GM18951 (cell line): ENCODE measurements around the gene MAP3K21.

Experiments used
- POLR2A ChIP-seq: IDR thresholded peaks from 4 replicates; pipeline ENCODE4 v1.6.1; 2011; ENCODE audit warnings: mild to moderate bottlenecking; ENCODE audit not compliant: insufficient read length, insufficient read depth; ENCODE audit errors: extremely low read depth
- in situ Hi-C: fragments of 300-500 bp; cut with MboI; formaldehyde crosslinking; loops from one replicate; pipeline ENCODE4 v1.12.0; 2022; ENCODE audit warnings: low sequenced_read_pairs, mixed read lengths, inconsistent platforms; ENCODE audit not compliant: unreplicated experiment

The MAP3K21 gene

DNA sequence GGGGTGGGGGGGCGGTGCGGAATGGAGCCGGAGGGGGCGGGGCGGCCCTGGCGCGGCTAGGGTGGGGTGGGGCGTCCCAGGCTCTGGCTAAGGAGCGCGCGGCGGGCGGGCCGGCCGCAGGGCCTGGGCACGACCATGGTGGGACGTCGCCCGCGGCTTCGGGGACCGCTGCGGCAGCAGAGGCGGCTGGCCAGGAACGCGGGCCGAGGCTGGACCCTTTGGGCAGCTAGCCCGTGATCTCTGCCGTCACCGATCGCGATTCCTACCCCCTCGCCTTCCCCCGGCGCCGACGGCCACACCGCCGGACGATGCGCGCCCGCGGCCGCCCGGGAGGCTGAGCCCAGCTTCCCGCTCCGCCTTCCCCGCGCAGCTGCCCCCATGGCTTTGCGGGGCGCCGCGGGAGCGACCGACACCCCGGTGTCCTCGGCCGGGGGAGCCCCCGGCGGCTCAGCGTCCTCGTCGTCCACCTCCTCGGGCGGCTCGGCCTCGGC lies at the start of gene MAP3K21:
TSS of gene MAP3K21 (plus strand) at position 74 of the 491 bp plus-strand sequence. CDS start at position 379, 305 bp downstream.
- in situ Hi-C loops, result no loop called here
- TF ChIP-seq POLR2A, result no peak

DNA sequence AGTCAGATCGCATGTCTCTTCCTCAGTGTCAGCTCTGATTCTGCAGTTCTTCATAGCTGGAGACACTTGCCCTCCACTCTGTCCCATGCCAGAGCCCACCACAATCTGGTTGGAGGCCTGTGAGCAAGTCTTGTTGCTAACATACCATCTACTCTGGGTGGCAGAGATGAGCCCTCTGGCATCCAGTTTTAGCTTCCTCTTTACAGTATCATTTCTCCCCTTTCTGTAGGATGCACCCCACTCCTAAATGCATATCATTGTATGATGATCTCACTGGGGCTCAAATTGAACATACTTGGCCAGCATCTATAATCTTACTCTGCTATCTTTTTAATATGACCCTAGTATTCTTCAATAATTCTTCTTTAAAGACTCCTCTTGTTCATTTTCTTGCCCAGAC lies 48.9 kb upstream of the MAP3K21 start:
- in situ Hi-C loops, result no loop called here
- TF ChIP-seq POLR2A, result no peak

DNA sequence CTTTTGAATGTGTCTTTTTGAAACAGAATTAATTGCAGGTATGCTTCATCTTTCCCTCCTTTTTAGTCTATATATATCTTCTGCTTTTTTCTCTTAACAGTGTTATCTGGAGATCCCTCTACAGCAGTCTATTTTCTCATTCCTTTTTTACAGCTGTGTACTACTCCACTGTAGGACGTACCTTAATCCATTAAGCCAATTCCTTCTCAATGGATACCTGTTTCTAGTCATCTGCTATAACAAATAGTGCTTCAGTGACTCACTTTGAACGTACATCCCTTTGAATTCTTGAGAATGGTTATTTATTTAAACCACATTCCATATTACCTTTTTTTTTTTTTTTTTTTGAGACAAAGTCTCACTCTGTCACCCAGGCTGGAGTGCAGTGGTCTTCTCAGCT lies 47.6 kb upstream of the MAP3K21 start:
- in situ Hi-C loops, result no loop called here
- no peak for TF ChIP-seq POLR2A

DNA sequence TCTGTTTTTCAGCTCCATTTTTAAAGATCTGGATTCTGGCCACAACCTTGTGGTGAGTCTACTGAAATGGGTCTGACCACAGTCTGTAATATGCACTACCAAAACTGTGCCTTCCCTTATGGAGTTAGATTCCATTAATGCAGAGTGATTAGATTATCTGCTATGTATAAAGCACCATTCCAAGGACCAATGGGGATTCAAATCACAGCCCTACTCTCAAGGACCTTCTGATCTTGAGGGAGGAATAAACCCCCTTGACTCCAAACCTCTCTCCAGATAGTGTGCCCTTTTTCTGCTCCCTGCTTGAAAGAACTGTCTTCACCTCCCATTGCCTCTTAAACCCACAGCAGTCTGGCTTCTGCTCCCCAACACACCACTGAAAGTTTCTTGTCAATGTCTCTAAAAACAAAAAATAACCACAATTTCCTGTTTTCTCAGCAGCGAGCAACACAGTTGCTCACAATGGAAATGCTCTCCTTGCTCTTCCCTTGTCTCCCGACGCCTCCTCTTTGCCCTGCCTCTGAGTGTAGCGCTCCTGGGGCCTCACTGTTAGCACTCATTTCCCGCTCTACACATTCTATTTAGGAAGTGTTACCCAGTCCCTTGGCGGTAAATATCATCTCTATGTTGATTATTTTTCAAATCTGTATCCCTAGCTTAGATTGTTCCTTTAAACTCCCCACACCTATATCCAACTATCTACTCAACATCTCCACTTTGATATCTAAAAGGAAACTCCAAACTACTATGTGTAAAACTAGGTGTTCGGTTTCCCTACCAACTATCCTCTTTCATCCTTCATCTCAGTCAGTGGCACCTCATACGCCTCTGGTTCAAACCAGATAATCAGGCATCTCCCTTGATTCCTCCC lies 45.6 kb upstream of the MAP3K21 start:
- in situ Hi-C loops, result no loop called here
- no peak for TF ChIP-seq POLR2A

GRCh38 chr1:233282582-233282886 lies 45.0 kb upstream of the MAP3K21 start:
- in situ Hi-C loops, result no loop called here
- TF ChIP-seq POLR2A, result no peak

- TF ChIP-seq POLR2A, result no peak
- in situ Hi-C loops, result no loop called here
Observed at GRCh38 chr1:233289676-233290075, 37.8 kb upstream of the MAP3K21 start.

DNA sequence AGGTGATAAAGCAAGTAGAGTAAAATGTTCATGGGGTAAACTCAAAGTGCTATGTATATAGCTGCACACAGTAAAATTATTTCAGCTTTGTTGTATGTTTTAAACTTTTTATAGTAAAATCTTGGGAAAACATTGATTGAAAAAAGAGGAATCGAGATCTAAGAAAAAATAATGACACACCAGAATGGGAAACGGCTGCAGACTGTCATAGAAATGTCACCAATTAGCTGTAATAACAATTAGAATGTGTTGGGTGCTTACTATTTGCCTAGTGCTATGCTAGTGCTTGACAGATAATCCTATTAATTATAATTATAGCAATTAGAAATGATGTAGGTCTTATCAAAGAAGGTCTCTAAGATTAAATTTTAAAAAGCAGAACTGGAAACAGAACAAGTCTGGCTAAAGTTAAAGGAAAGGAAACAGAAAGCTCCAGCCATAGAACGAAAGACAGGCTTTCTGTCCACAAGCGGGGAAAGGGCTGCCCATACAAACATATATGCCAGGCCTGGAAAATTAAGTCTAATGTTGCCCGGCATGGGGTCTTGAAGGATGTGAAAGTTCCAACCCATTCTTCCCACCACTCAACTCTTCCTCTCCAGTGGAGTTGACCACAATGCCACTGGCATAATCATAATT lies 37.0 kb upstream of the MAP3K21 start:
- in situ Hi-C loops, result no loop called here
- TF ChIP-seq POLR2A, result no peak

- in situ Hi-C loops, result no loop called here
Observed at GRCh38 chr1:233293556-233294446, 33.7 kb upstream of the MAP3K21 start.

GRCh38 chr1:233294913-233295236 lies 32.6 kb upstream of the MAP3K21 start:
- TF ChIP-seq POLR2A, result no peak
- in situ Hi-C loops, result no loop called here

More at GRCh38 chr1:233293556-233294446, 33.7 kb upstream of the MAP3K21 start:
- TF ChIP-seq POLR2A, result no peak

- TF ChIP-seq POLR2A, result peak; percentile 76
- in situ Hi-C loops, result no loop called here
Observed at GRCh38 chr1:233295237-233295974, 32.1 kb upstream of the MAP3K21 start, which contains the start of gene PCNX2. Gene PCNX2, minus strand, starts transcription at chr1:233295725. Its CDS starts 247 bp downstream, at chr1:233295478.

DNA sequence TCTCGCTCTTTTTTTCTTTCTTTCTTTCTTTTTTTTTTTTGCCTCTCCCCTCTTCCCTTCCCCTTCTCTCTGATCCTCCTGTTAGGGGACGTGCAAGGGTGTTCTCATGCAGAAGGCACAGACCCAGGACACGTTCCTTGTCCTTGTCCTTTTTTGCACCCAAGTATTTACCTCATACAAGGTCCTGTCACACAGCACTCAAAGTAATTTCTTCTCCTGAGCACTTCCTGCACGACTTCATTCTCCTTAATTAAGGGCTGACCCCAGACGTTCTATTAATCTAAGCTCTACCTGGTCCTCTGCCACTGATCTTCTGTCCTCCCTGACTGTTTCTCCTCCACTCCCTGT lies 31.6 kb upstream of the MAP3K21 start:
- in situ Hi-C loops, result no loop called here
- TF ChIP-seq POLR2A, result no peak

DNA sequence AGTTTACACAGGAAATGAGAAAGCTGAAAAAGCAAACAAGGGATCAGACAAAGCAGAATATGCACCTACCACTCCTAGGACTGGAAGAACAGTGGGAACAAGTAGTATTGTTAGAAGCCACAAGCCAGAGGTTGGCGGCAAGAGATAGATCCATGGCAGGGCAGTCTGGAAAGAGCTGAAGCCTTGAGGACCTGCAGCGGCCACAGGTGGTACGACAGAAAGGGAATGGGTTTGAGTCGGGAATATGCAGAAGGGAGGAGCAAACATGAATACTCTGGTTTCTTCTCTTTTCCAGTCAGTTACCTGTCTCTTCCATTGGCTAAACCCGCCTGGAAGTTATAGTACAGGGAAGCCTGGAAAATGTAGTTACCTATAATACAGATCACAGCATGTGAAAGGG lies 28.1 kb upstream of the MAP3K21 start:
- in situ Hi-C loops, result no loop called here
- TF ChIP-seq POLR2A, result no peak

GRCh38 chr1:233300326-233300725 lies 27.2 kb upstream of the MAP3K21 start:
- in situ Hi-C loops, result no loop called here
- no peak for TF ChIP-seq POLR2A

DNA sequence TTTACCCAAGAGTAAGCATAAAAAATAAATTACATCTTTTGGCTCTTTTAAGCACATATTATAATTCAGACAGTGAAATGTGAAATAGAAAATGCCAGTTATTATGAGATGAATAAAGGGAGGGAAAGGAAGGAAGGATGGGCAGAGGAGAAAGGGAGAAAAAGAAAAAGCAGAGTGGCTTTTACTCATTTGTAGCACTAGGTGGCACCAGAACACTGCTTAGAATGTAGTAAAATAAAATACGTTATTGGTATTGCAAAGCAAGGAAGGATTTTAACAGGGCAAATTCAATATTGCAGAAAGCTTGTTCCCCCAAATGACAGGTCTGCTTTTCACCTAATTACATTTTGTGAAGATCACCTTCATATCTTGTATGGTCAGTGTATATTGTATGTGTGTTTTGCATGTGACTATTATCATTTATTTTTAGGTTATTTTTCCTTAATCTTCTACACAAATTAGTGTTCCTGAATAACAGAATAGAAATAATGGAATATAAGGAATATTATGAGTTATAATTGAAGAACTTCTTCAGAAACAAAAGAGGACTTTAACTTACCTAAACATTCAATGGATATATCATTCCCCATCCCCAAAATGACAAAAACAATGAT lies 22.9 kb upstream of the MAP3K21 start:
- TF ChIP-seq POLR2A, result no peak
- in situ Hi-C loops, result no loop called here
